HG02763 (cell line): Measurements from ENCODE around the gene GIPR.
"Not testable (repeated sequence)": the region's sequence is repeated elsewhere in the genome, so short reads cannot be mapped to it uniquely, and the experiment has no call there.

Experiments used
- ATAC-seq: cut with Tn5 transposase; IDR thresholded peaks from one replicate; pipeline ENCODE4 v1.9.1; 2021; ENCODE audit warnings: mild to moderate bottlenecking, moderate library complexity; ENCODE audit not compliant: unreplicated experiment

The GIPR gene

GRCh38 chr19:45728683-45729082 lies 60.7 kb downstream of the GIPR start:
- ATAC-seq = not testable (repeated sequence)

GRCh38 chr19:45729800-45730290 lies 61.8 kb downstream of the GIPR start:
- no peak for ATAC-seq

GRCh38 chr19:45730368-45731288 lies 62.6 kb downstream of the GIPR start, which contains the start of gene FBXO46:
FBXO46 (minus strand) TSS chr19:45730896; CDS start chr19:45713495, 17,401 bp downstream.
- ATAC-seq = peak; percentile 89
